ENCODE measurements around the gene GLIPR1.

The GLIPR1 gene

GRCh38 chr12:75477137-75477536, 3.4 kb upstream of the GLIPR1 start:
- no peak overlapping the region for H3K4me3 ChIP-seq (replicated peaks; ENCODE audit: low read depth, low read length)
- no peak for DNase-seq (ENCODE audit: extremely low read depth, low read depth)
- TF ChIP-seq CTCF (IDR thresholded peaks at IDR 0.05; ENCODE audit: low read depth, low read length, missing control alignments): no peak

- H3K4me3 ChIP-seq (replicated peaks; ENCODE audit: low read depth, low read length): no peak overlapping the region
- TF ChIP-seq CTCF (IDR thresholded peaks at IDR 0.05; ENCODE audit: low read depth, low read length, missing control alignments): no peak
- DNase-seq (ENCODE audit: extremely low read depth, low read depth): no peak
Observed at GRCh38 chr12:75478116-75478794, 2.3 kb upstream of the GLIPR1 start.

GRCh38 chr12:75479963-75480461, 543 bp upstream of the GLIPR1 start:
- no peak for TF ChIP-seq CTCF (IDR thresholded peaks at IDR 0.05; ENCODE audit: low read depth, low read length, missing control alignments)
- DNase-seq (ENCODE audit: extremely low read depth, low read depth): no peak
- H3K4me3 ChIP-seq (replicated peaks; ENCODE audit: low read depth, low read length): peak overlapping the region; percentile 48; the same call in 1 of the 2 replicates

GRCh38 chr12:75481013-75481705, 604 bp downstream of the GLIPR1 start:
- no peak for TF ChIP-seq CTCF (IDR thresholded peaks at IDR 0.05; ENCODE audit: low read depth, low read length, missing control alignments)
- peak; percentile 24 for DNase-seq (ENCODE audit: extremely low read depth, low read depth)
- peak overlapping the region; percentile 48 for H3K4me3 ChIP-seq (replicated peaks; ENCODE audit: low read depth, low read length)

GRCh38 chr12:75481774-75482173, 1.2 kb downstream of the GLIPR1 start:
- TF ChIP-seq CTCF (IDR thresholded peaks at IDR 0.05; ENCODE audit: low read depth, low read length, missing control alignments): no peak
- peak overlapping the region; percentile 48 for H3K4me3 ChIP-seq (replicated peaks; ENCODE audit: low read depth, low read length)
- peak; percentile 36 for DNase-seq (ENCODE audit: extremely low read depth, low read depth)

GRCh38 chr12:75482646-75483045, 2.1 kb downstream of the GLIPR1 start:
- no peak for TF ChIP-seq CTCF (IDR thresholded peaks at IDR 0.05; ENCODE audit: low read depth, low read length, missing control alignments)
- peak overlapping the region; percentile 48 for H3K4me3 ChIP-seq (replicated peaks; ENCODE audit: low read depth, low read length)
- no peak for DNase-seq (ENCODE audit: extremely low read depth, low read depth)
